ENCODE data around the gene SMIM5. TPM values are rescaled to one million over a fixed set of nuclear protein-coding genes. Genes with fewer than 3 reads are reported as not detected.

The SMIM5 gene
- total and polyA plus RNA-seq, 4 donors: 0.05 to 2.1 (median 0.71) TPM

GRCh38 chr17:75647061-75647460, 13.8 kb downstream of the SMIM5 start:
- 88 to 91% methylated on average over 7 of the region's 7 CpGs for WGBS, 2 donors
- intact Hi-C loops (cut with DNase I): no loop called here

GRCh38 chr17:75647921-75648320, 14.7 kb downstream of the SMIM5 start:
- no peaks in the 10 kb centered on the region for H3K9me3 ChIP-seq (ENCODE audit: control insufficient read depth, low read length)
- 98 to 99% methylated on average over 7 of the region's 7 CpGs for whole genome bisulfite sequencing, 2 donors
- DNase-seq: peak in 1 of 2 donors; percentile 54
- intact Hi-C loops (cut with DNase I): no loop called here
- ATAC-seq (ENCODE audit: low FRiP score): no peak
- no peaks in the 10 kb centered on the region for H3K36me3 ChIP-seq (ENCODE audit: control insufficient read depth in 1 of 2, insufficient read depth in 2 of 2, low read length in 1 of 2)
- no peak overlapping the region for H3K4me3 ChIP-seq (ENCODE audit: low read length in 2 of 2)
- H3K4me1 ChIP-seq (ENCODE audit: control insufficient read depth in 1 of 2, insufficient read depth in 2 of 2, low read length in 2 of 2): no peaks in the 10 kb centered on the region
- no peaks in the 10 kb centered on the region for H3K27me3 ChIP-seq (ENCODE audit: control insufficient read depth in 1 of 2, insufficient read depth in 2 of 2, low read length in 1 of 2)
- H3K27ac ChIP-seq (ENCODE audit: low read depth in 1 of 2, low read length in 2 of 2): no peak overlapping the region

More at GRCh38 chr17:75647061-75647460, 13.8 kb downstream of the SMIM5 start:
- DNase-seq (peak in 1 of 2 donors; percentile 53), ATAC-seq (ENCODE audit: low FRiP score) (no peak)
- no peak overlapping the region for H3K4me3 ChIP-seq (ENCODE audit: low read length in 2 of 2)
- H3K4me1 ChIP-seq (ENCODE audit: control insufficient read depth in 1 of 2, insufficient read depth in 2 of 2, low read length in 2 of 2): no peaks in the 10 kb centered on the region
- no peaks in the 10 kb centered on the region for H3K36me3 ChIP-seq (ENCODE audit: control insufficient read depth in 1 of 2, insufficient read depth in 2 of 2, low read length in 1 of 2)
- H3K9me3 ChIP-seq (ENCODE audit: control insufficient read depth, low read length): no peaks in the 10 kb centered on the region
- H3K27me3 ChIP-seq (ENCODE audit: control insufficient read depth in 1 of 2, insufficient read depth in 2 of 2, low read length in 1 of 2): no peaks in the 10 kb centered on the region
- H3K27ac ChIP-seq (ENCODE audit: low read depth in 1 of 2, low read length in 2 of 2): no peak overlapping the region

- DNase-seq: peak in 1 of 2 donors; percentile 44
- no peak overlapping the region for H3K27ac ChIP-seq (ENCODE audit: low read depth in 1 of 2, low read length in 2 of 2)
These were observed 16.5 kb downstream of the SMIM5 start for GRCh38 chr17:75649687-75650086.

GRCh38 chr17:75650874-75651273, 17.6 kb downstream of the SMIM5 start:
- H3K36me3 ChIP-seq (ENCODE audit: control insufficient read depth in 1 of 2, insufficient read depth in 2 of 2, low read length in 1 of 2): no peaks in the 10 kb centered on the region
- no peak overlapping the region for H3K4me3 ChIP-seq (ENCODE audit: low read length in 2 of 2)
- intact Hi-C loops (cut with DNase I): no loop called here
- H3K9me3 ChIP-seq (ENCODE audit: control insufficient read depth, low read length): no peaks in the 10 kb centered on the region
- no peaks in the 10 kb centered on the region for H3K27me3 ChIP-seq (ENCODE audit: control insufficient read depth in 1 of 2, insufficient read depth in 2 of 2, low read length in 1 of 2)
- 95% methylated on average over 7 of the region's 7 CpGs for WGBS, 2 donors
- ATAC-seq (ENCODE audit: low FRiP score) (no peak), DNase-seq (peak in 1 of 2 donors; percentile 41)
- H3K27ac ChIP-seq (ENCODE audit: low read depth in 1 of 2, low read length in 2 of 2): no peak overlapping the region
- no peaks in the 10 kb centered on the region for H3K4me1 ChIP-seq (ENCODE audit: control insufficient read depth in 1 of 2, insufficient read depth in 2 of 2, low read length in 2 of 2)

More at GRCh38 chr17:75649687-75650086, 16.5 kb downstream of the SMIM5 start:
- intact Hi-C loops (cut with DNase I): no loop called here
- H3K36me3 ChIP-seq (ENCODE audit: control insufficient read depth in 1 of 2, insufficient read depth in 2 of 2, low read length in 1 of 2): no peaks in the 10 kb centered on the region
- no peak for ATAC-seq (ENCODE audit: low FRiP score)
- 90 to 93% methylated on average over 6 of the region's 6 CpGs for WGBS, 2 donors
- H3K4me3 ChIP-seq (ENCODE audit: low read length in 2 of 2): no peak overlapping the region
- H3K27me3 ChIP-seq (ENCODE audit: control insufficient read depth in 1 of 2, insufficient read depth in 2 of 2, low read length in 1 of 2): no peaks in the 10 kb centered on the region
- no peaks in the 10 kb centered on the region for H3K4me1 ChIP-seq (ENCODE audit: control insufficient read depth in 1 of 2, insufficient read depth in 2 of 2, low read length in 2 of 2)
- no peaks in the 10 kb centered on the region for H3K9me3 ChIP-seq (ENCODE audit: control insufficient read depth, low read length)

- no peak for ATAC-seq (ENCODE audit: low FRiP score)
- Histone ChIP-seq H3K27me3 (ENCODE audit: control insufficient read depth in 1 of 2, insufficient read depth in 2 of 2, low read length in 1 of 2) (no peaks in the 10 kb centered on the region), H3K9me3 (ENCODE audit: control insufficient read depth, low read length) (no peaks in the 10 kb centered on the region), H3K36me3 (ENCODE audit: control insufficient read depth in 1 of 2, insufficient read depth in 2 of 2, low read length in 1 of 2) (no peaks in the 10 kb centered on the region), H3K4me3 (ENCODE audit: low read length in 2 of 2) (no peak overlapping the region), H3K27ac (ENCODE audit: low read depth in 1 of 2, low read length in 2 of 2) (no peak overlapping the region), H3K4me1 (ENCODE audit: control insufficient read depth in 1 of 2, insufficient read depth in 2 of 2, low read length in 2 of 2) (no peaks in the 10 kb centered on the region)
- intact Hi-C loops (cut with DNase I): no loop called here
- WGBS, 2 donors: 93 to 95% methylated on average over 5 of the region's 5 CpGs
- DNase-seq: peak in 1 of 2 donors; percentile 41
These were observed 19.1 kb downstream of the SMIM5 start for GRCh38 chr17:75652341-75652740.

GRCh38 chr17:75652934-75653549, 19.8 kb downstream of the SMIM5 start:
- H3K9me3 ChIP-seq (ENCODE audit: control insufficient read depth, low read length): no peaks in the 10 kb centered on the region
- intact Hi-C loops (cut with DNase I): no loop called here
- no peak overlapping the region for H3K4me3 ChIP-seq (ENCODE audit: low read length in 2 of 2)
- 67% methylated on average over 6 of the region's 6 CpGs for WGBS, 2 donors
- H3K27me3 ChIP-seq (ENCODE audit: control insufficient read depth in 1 of 2, insufficient read depth in 2 of 2, low read length in 1 of 2): no peaks in the 10 kb centered on the region
- H3K4me1 ChIP-seq (ENCODE audit: control insufficient read depth in 1 of 2, insufficient read depth in 2 of 2, low read length in 2 of 2): no peaks in the 10 kb centered on the region
- H3K36me3 ChIP-seq (ENCODE audit: control insufficient read depth in 1 of 2, insufficient read depth in 2 of 2, low read length in 1 of 2): peaks cover 0 to under 1% of the 10 kb centered on the region in 2 donors
- DNase-seq (no peak), ATAC-seq (ENCODE audit: low FRiP score) (no peak)
- H3K27ac ChIP-seq (ENCODE audit: low read depth in 1 of 2, low read length in 2 of 2): no peak overlapping the region

GRCh38 chr17:75654176-75654575, 20.9 kb downstream of the SMIM5 start:
- WGBS, 2 donors: 54 to 62% methylated on average over 2 of the region's 2 CpGs
- H3K27me3 ChIP-seq (ENCODE audit: control insufficient read depth in 1 of 2, insufficient read depth in 2 of 2, low read length in 1 of 2): no peaks in the 10 kb centered on the region
- no peak overlapping the region for H3K4me3 ChIP-seq (ENCODE audit: low read length in 2 of 2)
- H3K4me1 ChIP-seq (ENCODE audit: control insufficient read depth in 1 of 2, insufficient read depth in 2 of 2, low read length in 2 of 2): no peaks in the 10 kb centered on the region
- H3K36me3 ChIP-seq (ENCODE audit: control insufficient read depth in 1 of 2, insufficient read depth in 2 of 2, low read length in 1 of 2): peaks cover 0 to 2% of the 10 kb centered on the region in 2 donors
- DNase-seq (no peak), ATAC-seq (ENCODE audit: low FRiP score) (no peak)
- no peak overlapping the region for H3K27ac ChIP-seq (ENCODE audit: low read depth in 1 of 2, low read length in 2 of 2)
- intact Hi-C loops (cut with DNase I): no loop called here
- no peaks in the 10 kb centered on the region for H3K9me3 ChIP-seq (ENCODE audit: control insufficient read depth, low read length)

- Histone ChIP-seq H3K9me3 (ENCODE audit: control insufficient read depth, low read length) (no peaks in the 10 kb centered on the region), H3K27ac (ENCODE audit: low read depth in 1 of 2, low read length in 2 of 2) (no peak overlapping the region), H3K36me3 (ENCODE audit: control insufficient read depth in 1 of 2, insufficient read depth in 2 of 2, low read length in 1 of 2) (peaks cover 0 to 2% of the 10 kb centered on the region in 2 donors), H3K4me3 (ENCODE audit: low read length in 2 of 2) (no peak overlapping the region), H3K4me1 (ENCODE audit: control insufficient read depth in 1 of 2, insufficient read depth in 2 of 2, low read length in 2 of 2) (no peaks in the 10 kb centered on the region), H3K27me3 (ENCODE audit: control insufficient read depth in 1 of 2, insufficient read depth in 2 of 2, low read length in 1 of 2) (no peaks in the 10 kb centered on the region)
- 81% methylated on average over 5 of the region's 5 CpGs for WGBS, 2 donors
- no peak for ATAC-seq (ENCODE audit: low FRiP score)
- intact Hi-C loops (cut with DNase I): no loop called here
- peak in 1 of 2 donors; percentile 26 for DNase-seq
These were observed 25.0 kb downstream of the SMIM5 start for GRCh38 chr17:75658237-75658636.

GRCh38 chr17:75661531-75661930, 28.3 kb downstream of the SMIM5 start:
- H3K4me3 ChIP-seq (ENCODE audit: low read length in 2 of 2): no peak overlapping the region
- peaks cover 0 to 2% of the 10 kb centered on the region in 2 donors for H3K36me3 ChIP-seq (ENCODE audit: control insufficient read depth in 1 of 2, insufficient read depth in 2 of 2, low read length in 1 of 2)
- intact Hi-C loops (cut with DNase I): no loop called here

More at GRCh38 chr17:75661531-75661930, 28.3 kb downstream of the SMIM5 start:
- H3K27ac ChIP-seq (ENCODE audit: low read depth in 1 of 2, low read length in 2 of 2): no peak overlapping the region
- DNase-seq (peak in 1 of 2 donors; percentile 14), ATAC-seq (ENCODE audit: low FRiP score) (no peak)
- no peaks in the 10 kb centered on the region for H3K9me3 ChIP-seq (ENCODE audit: control insufficient read depth, low read length)
- 85 to 92% methylated on average over 4 of the region's 4 CpGs for WGBS, 2 donors
- H3K27me3 ChIP-seq (ENCODE audit: control insufficient read depth in 1 of 2, insufficient read depth in 2 of 2, low read length in 1 of 2): no peaks in the 10 kb centered on the region
- no peaks in the 10 kb centered on the region for H3K4me1 ChIP-seq (ENCODE audit: control insufficient read depth in 1 of 2, insufficient read depth in 2 of 2, low read length in 2 of 2)
